Activated CD8-positive, alpha-beta memory T cell treated with anti-CD3 and anti-CD28 coated beads, Interleukin-2, amount 50 U/mL, for 1 hour (primary cell): ENCODE measurements around the gene UBASH3A.

Source experiments
- DNase-seq: peaks from one replicate; pipeline ENCODE4 v3.0.0-alpha.2; 2020; ENCODE audit errors: extremely low read depth

UBASH3A gene

GRCh38 chr21:42403611-42404231, at the start of gene UBASH3A:
TSS of gene UBASH3A (plus strand) at chr21:42403902. CDS start at chr21:42403946, 44 bp downstream.
- no peak for DNase-seq

GRCh38 chr21:42356046-42356445, 47.7 kb upstream of the UBASH3A start:
- no peak for DNase-seq

- no peak for DNase-seq
These were observed 47.1 kb upstream of the UBASH3A start for GRCh38 chr21:42356650-42357049.

GRCh38 chr21:42357307-42357706, 46.4 kb upstream of the UBASH3A start:
- DNase-seq: no peak

GRCh38 chr21:42358261-42358660, 45.4 kb upstream of the UBASH3A start:
- DNase-seq: no peak

- no peak for DNase-seq
These were observed 44.8 kb upstream of the UBASH3A start for GRCh38 chr21:42358937-42359336.

GRCh38 chr21:42360317-42360716, 43.4 kb upstream of the UBASH3A start:
- DNase-seq: no peak

GRCh38 chr21:42361286-42361685, 42.4 kb upstream of the UBASH3A start:
- no peak for DNase-seq

- no peak for DNase-seq
These were observed 41.5 kb upstream of the UBASH3A start for GRCh38 chr21:42362198-42362597.

GRCh38 chr21:42362700-42363099, 41.0 kb upstream of the UBASH3A start:
- no peak for DNase-seq

GRCh38 chr21:42363312-42363711, 40.4 kb upstream of the UBASH3A start:
- no peak for DNase-seq

GRCh38 chr21:42364304-42364865, 39.3 kb upstream of the UBASH3A start:
- DNase-seq: no peak

GRCh38 chr21:42365770-42366169, 37.9 kb upstream of the UBASH3A start:
- DNase-seq: no peak

GRCh38 chr21:42366292-42367010, 37.3 kb upstream of the UBASH3A start, which contains the start of gene TFF1:
TSS of gene TFF1 (minus strand) at chr21:42366535. CDS start at chr21:42366495, 40 bp downstream.
- DNase-seq: no peak

GRCh38 chr21:42367367-42368165, 36.1 kb upstream of the UBASH3A start:
- no peak for DNase-seq

GRCh38 chr21:42369821-42370220, 33.9 kb upstream of the UBASH3A start:
- DNase-seq: no peak

- DNase-seq: no peak
These were observed 32.6 kb upstream of the UBASH3A start for GRCh38 chr21:42370894-42371654.

GRCh38 chr21:42373196-42373907, 30.4 kb upstream of the UBASH3A start:
- DNase-seq: no peak

- DNase-seq: no peak
These were observed 29.7 kb upstream of the UBASH3A start for GRCh38 chr21:42373908-42374455.

- no peak for DNase-seq
These were observed 29.2 kb upstream of the UBASH3A start for GRCh38 chr21:42374457-42374856.
